ENCODE measurements around the gene IGLL5. TPM values are rescaled to one million over a fixed set of nuclear protein-coding genes. Genes with fewer than 3 reads are reported as not detected.
A peak's percentile ranks its signal among the peaks of the same experiment; 100 is the strongest.

The IGLL5 gene
- total and polyA plus RNA-seq, 9 of the 15 experiments (the other 6 are each of a cell fraction or from before 2014, with no cell fraction given) = not detected

DNA sequence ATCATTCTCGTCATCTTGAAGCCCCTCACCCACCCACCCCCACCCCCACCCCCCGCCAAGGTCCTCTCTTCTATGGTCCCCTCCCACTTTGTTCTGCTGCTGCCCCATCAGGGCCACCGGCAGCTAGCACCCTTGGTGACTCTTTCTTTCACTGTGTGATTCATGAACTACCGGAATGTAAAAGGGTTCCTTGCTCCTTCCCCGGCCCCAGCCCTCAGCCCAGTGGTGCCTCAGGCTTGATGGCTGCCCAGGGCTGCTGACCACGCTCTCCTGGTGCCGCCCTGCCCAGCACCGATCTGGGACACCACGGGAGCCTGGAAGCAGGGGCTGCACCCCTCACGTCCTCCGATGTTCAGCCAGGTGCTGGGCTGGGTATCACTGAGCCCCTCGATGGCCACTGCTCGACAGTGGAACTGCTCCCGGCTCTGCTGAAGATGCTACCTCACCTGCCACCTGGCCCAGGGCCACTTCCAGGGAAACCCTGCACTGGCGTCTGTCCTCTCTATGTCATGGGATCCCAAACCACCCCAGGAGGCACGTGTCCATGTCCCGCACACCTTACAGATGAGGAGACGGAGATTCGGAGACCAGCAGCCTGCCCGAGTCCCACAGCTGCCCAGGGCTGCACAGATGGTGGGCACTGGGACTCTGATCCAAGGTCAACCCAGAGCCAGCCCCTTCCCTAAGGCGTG, 39.7 kb downstream of the IGLL5 start (continued):
- TF ChIP-seq MYC (IDR thresholded peaks at IDR 0.05; ENCODE audit: low read depth, low read length) = 0 out of 2 replicates have a peak, but pooled peaks have one; percentile 8
- TF ChIP-seq MYC (CRISPR knock-in tag; IDR thresholded peaks at IDR 0.05; ENCODE audit: borderline replicate concordance, low read depth) = no peak
- no peak for TF ChIP-seq NRF1 (conservative IDR thresholded peaks at IDR 0.05 in 1 of 2, IDR thresholded peaks at IDR 0.05 in 1 of 2)
- TF ChIP-seq ZNF354B (CRISPR knock-in tag; IDR thresholded peaks at IDR 0.05) = no peak
- no peak for TF ChIP-seq ZKSCAN3 (CRISPR knock-in tag; IDR thresholded peaks at IDR 0.05)
- no peak for TF ChIP-seq RB1 (IDR thresholded peaks at IDR 0.05; ENCODE audit: low read depth)
- TF ChIP-seq COPS2 (conservative IDR thresholded peaks at IDR 0.05) = no peak
- TF ChIP-seq PHF20 (IDR thresholded peaks at IDR 0.05; ENCODE audit: partially characterized antibody) = no peak
- TF ChIP-seq TCF7L2 (IDR thresholded peaks at IDR 0.05; ENCODE audit: low read depth, low read length) = 0 out of 2 replicates have a peak, but pooled peaks have one; percentile 18
- TF ChIP-seq, protein P1, sequence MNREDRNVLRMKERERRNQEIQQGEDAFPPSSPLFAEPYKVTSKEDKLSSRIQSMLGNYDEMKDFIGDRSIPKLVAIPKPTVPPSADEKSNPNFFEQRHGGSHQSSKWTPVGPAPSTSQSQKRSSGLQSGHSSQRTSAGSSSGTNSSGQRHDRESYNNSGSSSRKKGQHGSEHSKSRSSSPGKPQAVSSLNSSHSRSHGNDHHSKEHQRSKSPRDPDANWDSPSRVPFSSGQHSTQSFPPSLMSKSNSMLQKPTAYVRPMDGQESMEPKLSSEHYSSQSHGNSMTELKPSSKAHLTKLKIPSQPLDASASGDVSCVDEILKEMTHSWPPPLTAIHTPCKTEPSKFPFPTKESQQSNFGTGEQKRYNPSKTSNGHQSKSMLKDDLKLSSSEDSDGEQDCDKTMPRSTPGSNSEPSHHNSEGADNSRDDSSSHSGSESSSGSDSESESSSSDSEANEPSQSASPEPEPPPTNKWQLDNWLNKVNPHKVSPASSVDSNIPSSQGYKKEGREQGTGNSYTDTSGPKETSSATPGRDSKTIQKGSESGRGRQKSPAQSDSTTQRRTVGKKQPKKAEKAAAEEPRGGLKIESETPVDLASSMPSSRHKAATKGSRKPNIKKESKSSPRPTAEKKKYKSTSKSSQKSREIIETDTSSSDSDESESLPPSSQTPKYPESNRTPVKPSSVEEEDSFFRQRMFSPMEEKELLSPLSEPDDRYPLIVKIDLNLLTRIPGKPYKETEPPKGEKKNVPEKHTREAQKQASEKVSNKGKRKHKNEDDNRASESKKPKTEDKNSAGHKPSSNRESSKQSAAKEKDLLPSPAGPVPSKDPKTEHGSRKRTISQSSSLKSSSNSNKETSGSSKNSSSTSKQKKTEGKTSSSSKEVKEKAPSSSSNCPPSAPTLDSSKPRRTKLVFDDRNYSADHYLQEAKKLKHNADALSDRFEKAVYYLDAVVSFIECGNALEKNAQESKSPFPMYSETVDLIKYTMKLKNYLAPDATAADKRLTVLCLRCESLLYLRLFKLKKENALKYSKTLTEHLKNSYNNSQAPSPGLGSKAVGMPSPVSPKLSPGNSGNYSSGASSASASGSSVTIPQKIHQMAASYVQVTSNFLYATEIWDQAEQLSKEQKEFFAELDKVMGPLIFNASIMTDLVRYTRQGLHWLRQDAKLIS (CRISPR knock-in tag; IDR thresholded peaks at IDR 0.05) = no peak
- 0 out of 2 replicates have a peak, but pooled peaks have one; percentile 58 for TF ChIP-seq MCM3 (IDR thresholded peaks at IDR 0.05)
- TF ChIP-seq TFAM (CRISPR knock-in tag; conservative IDR thresholded peaks at IDR 0.05) = no peak
- TF ChIP-seq HIVEP1 (CRISPR knock-in tag; IDR thresholded peaks at IDR 0.05) = no peak
- TF ChIP-seq CBFA2T2 (conservative IDR thresholded peaks at IDR 0.05) = no peak
- TF ChIP-seq ZNF699 (CRISPR knock-in tag; IDR thresholded peaks at IDR 0.05; ENCODE audit: insufficient replicate concordance) = no peak
- no peak for TF ChIP-seq SMARCE1 (IDR thresholded peaks at IDR 0.05)
- TF ChIP-seq ASH1L (IDR thresholded peaks at IDR 0.05; ENCODE audit: borderline replicate concordance, low read depth, partially characterized antibody) = no peak
- TF ChIP-seq, protein P2, sequence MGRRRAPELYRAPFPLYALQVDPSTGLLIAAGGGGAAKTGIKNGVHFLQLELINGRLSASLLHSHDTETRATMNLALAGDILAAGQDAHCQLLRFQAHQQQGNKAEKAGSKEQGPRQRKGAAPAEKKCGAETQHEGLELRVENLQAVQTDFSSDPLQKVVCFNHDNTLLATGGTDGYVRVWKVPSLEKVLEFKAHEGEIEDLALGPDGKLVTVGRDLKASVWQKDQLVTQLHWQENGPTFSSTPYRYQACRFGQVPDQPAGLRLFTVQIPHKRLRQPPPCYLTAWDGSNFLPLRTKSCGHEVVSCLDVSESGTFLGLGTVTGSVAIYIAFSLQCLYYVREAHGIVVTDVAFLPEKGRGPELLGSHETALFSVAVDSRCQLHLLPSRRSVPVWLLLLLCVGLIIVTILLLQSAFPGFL (CRISPR knock-in tag; IDR thresholded peaks at IDR 0.05) = no peak
- TF ChIP-seq MAFG (tag; conservative IDR thresholded peaks at IDR 0.05) = no peak
- TF ChIP-seq CHCHD3 (CRISPR knock-in tag; IDR thresholded peaks at IDR 0.05) = 0 out of 2 replicates have a peak, but pooled peaks have one; percentile 10
- TF ChIP-seq, protein P3, sequence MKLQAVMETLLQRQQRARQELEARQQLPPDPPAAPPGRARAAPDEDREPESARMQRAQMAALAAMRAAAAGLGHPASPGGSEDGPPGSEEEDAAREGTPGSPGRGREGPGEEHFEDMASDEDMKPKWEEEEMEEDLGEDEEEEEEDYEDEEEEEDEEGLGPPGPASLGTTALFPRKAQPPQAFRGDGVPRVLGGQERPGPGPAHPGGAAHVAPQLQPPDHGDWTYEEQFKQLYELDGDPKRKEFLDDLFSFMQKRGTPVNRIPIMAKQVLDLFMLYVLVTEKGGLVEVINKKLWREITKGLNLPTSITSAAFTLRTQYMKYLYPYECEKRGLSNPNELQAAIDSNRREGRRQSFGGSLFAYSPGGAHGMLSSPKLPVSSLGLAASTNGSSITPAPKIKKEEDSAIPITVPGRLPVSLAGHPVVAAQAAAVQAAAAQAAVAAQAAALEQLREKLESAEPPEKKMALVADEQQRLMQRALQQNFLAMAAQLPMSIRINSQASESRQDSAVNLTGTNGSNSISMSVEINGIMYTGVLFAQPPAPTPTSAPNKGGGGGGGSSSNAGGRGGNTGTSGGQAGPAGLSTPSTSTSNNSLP (IDR thresholded peaks at IDR 0.05; ENCODE audit: borderline replicate concordance, low read depth, low read length) = no peak
- TF ChIP-seq BMI1 (IDR thresholded peaks at IDR 0.05; ENCODE audit: low read length) = no peak
- peak; percentile 71; the same call in 1 of the 2 replicates for TF ChIP-seq KDM2B (CRISPR knock-in tag; IDR thresholded peaks at IDR 0.05)
- TF ChIP-seq, protein P4, sequence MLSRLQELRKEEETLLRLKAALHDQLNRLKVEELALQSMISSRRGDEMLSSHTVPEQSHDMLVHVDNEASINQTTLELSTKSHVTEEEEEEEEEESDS (CRISPR knock-in tag; IDR thresholded peaks at IDR 0.05) = no peak
- no peak for TF ChIP-seq PTRF (tag; IDR thresholded peaks at IDR 0.05)

Data from K562 (cell line).